Keratinocyte (primary cell): ENCODE measurements around the gene DCK. TPM values are rescaled to one million over a fixed set of nuclear protein-coding genes. Genes with fewer than 3 reads are reported as not detected.

Experiments
- DNase-seq: peaks from one replicate; pipeline ENCODE4 v3.0.0-alpha.2; 2011; ENCODE audit warnings: low read depth, missing footprints, low spot score
- FAIRE-seq: peaks from 2 replicates; lab custom pipeline; 2011; peaks lifted over from hg19 to GRCh38; lab: Jason Lieb, UNC
- H2AFZ ChIP-seq: 2 replicates; pipeline ENCODE4 v1.6.0; 2012; ENCODE audit warnings: low read length, control low read depth, inconsistent platforms; ENCODE audit not compliant: control insufficient read depth
- H3K27ac ChIP-seq: 2 replicates; pipeline ENCODE4 v1.5.1; 2011; ENCODE audit warnings: low read length; ENCODE audit not compliant: control insufficient read depth, insufficient read depth
- H3K27me3 ChIP-seq: 3 replicates; pipeline ENCODE4 v1.6.0; 2011; ENCODE audit warnings: low read length; ENCODE audit not compliant: control insufficient read depth, insufficient read depth; ENCODE audit errors: extremely low read depth
- H3K36me3 ChIP-seq, 2 experiments: 2 replicates in 1 of 2; 3 replicates in 1 of 2; pipeline ENCODE4 v1.5.1; 2011; ENCODE audit warnings: low read length in 2 of 2, mild to moderate bottlenecking in 1 of 2; ENCODE audit not compliant: control insufficient read depth in 2 of 2, insufficient read depth in 2 of 2; ENCODE audit errors: extremely low read depth in 1 of 2
- H3K4me1 ChIP-seq: 3 replicates; pipeline ENCODE4 v1.5.1; 2011; ENCODE audit warnings: low read length; ENCODE audit not compliant: control insufficient read depth, insufficient read depth; ENCODE audit errors: extremely low read depth
- H3K4me2 ChIP-seq: 3 replicates; pipeline ENCODE4 v1.6.0; 2011; ENCODE audit warnings: low read depth, low read length; ENCODE audit not compliant: control insufficient read depth, insufficient read depth; ENCODE audit errors: extremely low read depth
- H3K4me3 ChIP-seq, 3 experiments: fragments of 200-600 bp in 1 of 3; sonication (generic) in 1 of 3; 2 replicates in 2 of 3; 3 replicates in 1 of 3; pipeline ENCODE4 v1.5.1; 2011 to 2016; ENCODE audit warnings: low read length in 3 of 3, mild to moderate bottlenecking in 3 of 3, control low read depth in 2 of 3, inconsistent platforms in 1 of 3, low read depth in 1 of 3, mixed read lengths in 1 of 3, mixed run types in 1 of 3, moderate library complexity in 1 of 3; ENCODE audit not compliant: control insufficient read depth in 2 of 3, insufficient read depth in 2 of 3; ENCODE audit errors: extremely low read depth in 1 of 3
- H3K79me2 ChIP-seq: 2 replicates; pipeline ENCODE4 v1.6.0; 2012; ENCODE audit warnings: low read length; ENCODE audit not compliant: control insufficient read depth, insufficient read depth
- H3K9ac ChIP-seq: 3 replicates; pipeline ENCODE4 v1.6.0; 2011; ENCODE audit warnings: low read length; ENCODE audit not compliant: control insufficient read depth, insufficient read depth; ENCODE audit errors: extremely low read depth
- H3K9me1 ChIP-seq: 3 replicates; pipeline ENCODE4 v1.6.0; 2011; ENCODE audit warnings: low read length; ENCODE audit not compliant: control insufficient read depth, insufficient read depth; ENCODE audit errors: extremely low read depth
- H3K9me3 ChIP-seq: 2 replicates; pipeline ENCODE4 v1.5.1; 2012; ENCODE audit warnings: low read depth, low read length; ENCODE audit not compliant: control insufficient read depth
- H4K20me1 ChIP-seq: 3 replicates; pipeline ENCODE4 v1.6.0; 2011; ENCODE audit warnings: low read length; ENCODE audit not compliant: control insufficient read depth, insufficient read depth; ENCODE audit errors: extremely low read depth
- EZH2 ChIP-seq: IDR thresholded peaks from one replicate; pipeline ENCODE4 v1.6.1; 2012; ENCODE audit warnings: inconsistent platforms, mild to moderate bottlenecking, low read length, moderate library complexity
- dilution Hi-C: fragments of 300-500 bp; cut with MboI; formaldehyde crosslinking; loops from one replicate; pipeline ENCODE4 v1.7.0; 2020; ENCODE audit warnings: low sequenced_read_pairs; ENCODE audit not compliant: extremely low pct_ligation_motif_present
- polyA plus RNA-seq, 5 experiments: library from polyadenylated mRNA; depleted of rRNA in 3 of 5; stranded (reverse) in 3 of 5; stranded (forward) in 1 of 5; unstranded in 1 of 5; fragments of >200 nt; gene quantifications; 1 replicate in 1 of 5; 2 replicates in 3 of 5; 3 replicates in 1 of 5; pipeline versions ENCODE4 v1.2.1 to v1.2.3, GENCODE V29; 2011 to 2012; ENCODE audit warnings: missing spikeins in 2 of 5, low read depth in 1 of 5, low replicate concordance in 1 of 5
- TF ChIP-seq, protein P1 (sequence below), 3 experiments: IDR thresholded peaks in 1 of 3; conservative IDR thresholded peaks in 1 of 3; optimal IDR thresholded peaks in 1 of 3; 2 replicates in 2 of 3; 3 replicates in 1 of 3; pipeline versions ENCODE3 to v1.5.1; 2011; ENCODE audit warnings: low read length in 3 of 3, mild to moderate bottlenecking in 3 of 3, moderate library complexity in 2 of 3, control low read depth in 1 of 3, inconsistent platforms in 1 of 3; ENCODE audit not compliant: insufficient read depth in 2 of 3; ENCODE audit errors: extremely low read depth in 1 of 3

The DCK gene
- polyA plus RNA-seq, 1 donor (not counting 4 experiments of a cell fraction or from before 2014, with no cell fraction given): 11.3 TPM

GRCh38 chr4:71070015-71070414 lies 76.6 kb downstream of the DCK start:
- Histone ChIP-seq H3K36me3 (no peaks in the 10 kb centered on the region), H3K79me2 (no peaks in the 10 kb centered on the region), H3K4me2 (no peak overlapping the region), H3K27me3 (no peaks in the 10 kb centered on the region), H3K9ac (no peak overlapping the region), H3K4me1 (no peaks in the 10 kb centered on the region), H3K27ac (no peak overlapping the region), H3K9me3 (no peaks in the 10 kb centered on the region), H3K9me1 (no peaks in the 10 kb centered on the region), H4K20me1 (no peaks in the 10 kb centered on the region), H2AFZ (no peak overlapping the region), H3K4me3 (no peak overlapping the region)
- dilution Hi-C loops: no loop called here
- FAIRE-seq: no peak
- DNase-seq: no peak
- TF ChIP-seq, protein P1, sequence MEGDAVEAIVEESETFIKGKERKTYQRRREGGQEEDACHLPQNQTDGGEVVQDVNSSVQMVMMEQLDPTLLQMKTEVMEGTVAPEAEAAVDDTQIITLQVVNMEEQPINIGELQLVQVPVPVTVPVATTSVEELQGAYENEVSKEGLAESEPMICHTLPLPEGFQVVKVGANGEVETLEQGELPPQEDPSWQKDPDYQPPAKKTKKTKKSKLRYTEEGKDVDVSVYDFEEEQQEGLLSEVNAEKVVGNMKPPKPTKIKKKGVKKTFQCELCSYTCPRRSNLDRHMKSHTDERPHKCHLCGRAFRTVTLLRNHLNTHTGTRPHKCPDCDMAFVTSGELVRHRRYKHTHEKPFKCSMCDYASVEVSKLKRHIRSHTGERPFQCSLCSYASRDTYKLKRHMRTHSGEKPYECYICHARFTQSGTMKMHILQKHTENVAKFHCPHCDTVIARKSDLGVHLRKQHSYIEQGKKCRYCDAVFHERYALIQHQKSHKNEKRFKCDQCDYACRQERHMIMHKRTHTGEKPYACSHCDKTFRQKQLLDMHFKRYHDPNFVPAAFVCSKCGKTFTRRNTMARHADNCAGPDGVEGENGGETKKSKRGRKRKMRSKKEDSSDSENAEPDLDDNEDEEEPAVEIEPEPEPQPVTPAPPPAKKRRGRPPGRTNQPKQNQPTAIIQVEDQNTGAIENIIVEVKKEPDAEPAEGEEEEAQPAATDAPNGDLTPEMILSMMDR (optimal IDR thresholded peaks at IDR 0.05 in 1 of 3, IDR thresholded peaks at IDR 0.05 in 1 of 3, conservative IDR thresholded peaks at IDR 0.05 in 1 of 3; ENCODE audit: extremely low read depth in 1 of 3, insufficient read depth in 2 of 3, low read length in 3 of 3): no peak

- Histone ChIP-seq H3K4me3 (no peak overlapping the region), H3K36me3 (no peaks in the 10 kb centered on the region), H3K9ac (no peak overlapping the region), H3K9me3 (no peaks in the 10 kb centered on the region), H3K9me1 (no peaks in the 10 kb centered on the region), H2AFZ (no peak overlapping the region), H3K27me3 (no peaks in the 10 kb centered on the region), H3K79me2 (no peaks in the 10 kb centered on the region), H3K4me2 (no peak overlapping the region), H3K4me1 (no peaks in the 10 kb centered on the region), H3K27ac (no peak overlapping the region), H4K20me1 (no peaks in the 10 kb centered on the region)
- no peak for FAIRE-seq
- TF ChIP-seq EZH2: no peak
- TF ChIP-seq, protein P1 (optimal IDR thresholded peaks at IDR 0.05 in 1 of 3, IDR thresholded peaks at IDR 0.05 in 1 of 3, conservative IDR thresholded peaks at IDR 0.05 in 1 of 3; ENCODE audit: extremely low read depth in 1 of 3, insufficient read depth in 2 of 3, low read length in 3 of 3): no peak
- DNase-seq: no peak
- dilution Hi-C loops: no loop called here
These were observed 81.2 kb downstream of the DCK start for GRCh38 chr4:71074452-71075299.

Other genes with a start within 250 kb of the DCK start
- gene GRSF1, start 153.8 kb upstream of the DCK start, polyA plus RNA-seq: 71.5 to 121 TPM (median 77.9 TPM) in 3 replicates
- gene MOB1B, start 91.3 kb upstream of the DCK start, polyA plus RNA-seq: 9.5 to 15.6 TPM (median 11.2 TPM) in 3 replicates